ENCODE results near the gene COL4A3. TPM values are rescaled to one million over a fixed set of nuclear protein-coding genes. Genes with fewer than 3 reads are reported as not detected.

Gene COL4A3
- total RNA-seq, 1 donor from 2014 or later, result 0.32 TPM

DNA sequence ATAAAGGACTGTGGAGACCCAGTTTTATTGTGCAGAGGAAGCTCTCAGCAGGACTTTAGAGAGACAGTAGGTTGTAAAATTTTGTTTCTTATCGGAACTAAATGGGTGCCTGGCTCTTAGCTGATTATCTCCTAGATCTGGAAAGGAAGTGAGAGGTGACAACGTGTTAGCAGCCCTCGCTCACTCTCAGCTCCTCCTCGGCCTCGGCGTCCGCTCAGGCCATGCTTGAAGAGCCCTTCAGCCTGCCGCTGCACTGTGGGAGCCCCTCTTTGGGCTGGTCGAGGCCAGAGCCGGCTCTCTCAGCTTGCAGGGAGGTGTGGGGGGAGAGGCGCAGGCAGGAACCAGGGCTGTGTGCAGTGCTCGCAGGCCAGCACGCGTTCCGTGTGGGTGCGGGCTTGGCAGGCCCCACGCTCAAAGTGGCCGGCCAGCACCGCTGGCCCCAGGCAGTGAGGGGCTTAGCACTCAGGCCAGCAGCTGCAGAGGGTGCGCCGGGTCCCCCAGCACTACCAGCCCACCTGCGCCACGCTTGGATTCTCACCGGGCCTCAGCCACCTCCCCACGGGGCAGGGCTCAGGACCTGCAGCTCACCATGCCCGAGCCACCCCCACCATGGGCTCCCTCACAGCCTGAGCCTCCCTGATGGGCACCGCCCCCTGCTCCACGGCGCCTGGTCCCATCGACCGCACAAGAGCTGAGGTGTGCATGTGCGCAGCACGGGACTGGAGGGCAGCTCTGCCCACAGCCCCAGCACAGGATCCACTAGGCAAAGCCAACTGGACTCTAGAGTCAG is 156.1 kb downstream of the COL4A3 start:
- no peaks in the 10 kb centered on the region for H3K27me3 Mint-ChIP-seq (ENCODE audit: unreplicated experiment)
- H3K27ac Mint-ChIP-seq (ENCODE audit: unreplicated experiment), result no peak overlapping the region
- DNase-seq (ENCODE audit: extremely low spot score, unreplicated experiment), result no peak
- H3K4me1 Mint-ChIP-seq (ENCODE audit: unreplicated experiment), result peaks cover 8% of the 10 kb centered on the region
- TF ChIP-seq, protein P1, sequence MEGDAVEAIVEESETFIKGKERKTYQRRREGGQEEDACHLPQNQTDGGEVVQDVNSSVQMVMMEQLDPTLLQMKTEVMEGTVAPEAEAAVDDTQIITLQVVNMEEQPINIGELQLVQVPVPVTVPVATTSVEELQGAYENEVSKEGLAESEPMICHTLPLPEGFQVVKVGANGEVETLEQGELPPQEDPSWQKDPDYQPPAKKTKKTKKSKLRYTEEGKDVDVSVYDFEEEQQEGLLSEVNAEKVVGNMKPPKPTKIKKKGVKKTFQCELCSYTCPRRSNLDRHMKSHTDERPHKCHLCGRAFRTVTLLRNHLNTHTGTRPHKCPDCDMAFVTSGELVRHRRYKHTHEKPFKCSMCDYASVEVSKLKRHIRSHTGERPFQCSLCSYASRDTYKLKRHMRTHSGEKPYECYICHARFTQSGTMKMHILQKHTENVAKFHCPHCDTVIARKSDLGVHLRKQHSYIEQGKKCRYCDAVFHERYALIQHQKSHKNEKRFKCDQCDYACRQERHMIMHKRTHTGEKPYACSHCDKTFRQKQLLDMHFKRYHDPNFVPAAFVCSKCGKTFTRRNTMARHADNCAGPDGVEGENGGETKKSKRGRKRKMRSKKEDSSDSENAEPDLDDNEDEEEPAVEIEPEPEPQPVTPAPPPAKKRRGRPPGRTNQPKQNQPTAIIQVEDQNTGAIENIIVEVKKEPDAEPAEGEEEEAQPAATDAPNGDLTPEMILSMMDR (IDR thresholded peaks at IDR 0.05), result no peak
- H3K36me3 Mint-ChIP-seq (ENCODE audit: unreplicated experiment), result no peaks in the 10 kb centered on the region
- no peak overlapping the region for H3K4me3 Mint-ChIP-seq (ENCODE audit: unreplicated experiment)
- peaks cover 11% of the 10 kb centered on the region for H3K9me3 Mint-ChIP-seq (ENCODE audit: unreplicated experiment)

DNA sequence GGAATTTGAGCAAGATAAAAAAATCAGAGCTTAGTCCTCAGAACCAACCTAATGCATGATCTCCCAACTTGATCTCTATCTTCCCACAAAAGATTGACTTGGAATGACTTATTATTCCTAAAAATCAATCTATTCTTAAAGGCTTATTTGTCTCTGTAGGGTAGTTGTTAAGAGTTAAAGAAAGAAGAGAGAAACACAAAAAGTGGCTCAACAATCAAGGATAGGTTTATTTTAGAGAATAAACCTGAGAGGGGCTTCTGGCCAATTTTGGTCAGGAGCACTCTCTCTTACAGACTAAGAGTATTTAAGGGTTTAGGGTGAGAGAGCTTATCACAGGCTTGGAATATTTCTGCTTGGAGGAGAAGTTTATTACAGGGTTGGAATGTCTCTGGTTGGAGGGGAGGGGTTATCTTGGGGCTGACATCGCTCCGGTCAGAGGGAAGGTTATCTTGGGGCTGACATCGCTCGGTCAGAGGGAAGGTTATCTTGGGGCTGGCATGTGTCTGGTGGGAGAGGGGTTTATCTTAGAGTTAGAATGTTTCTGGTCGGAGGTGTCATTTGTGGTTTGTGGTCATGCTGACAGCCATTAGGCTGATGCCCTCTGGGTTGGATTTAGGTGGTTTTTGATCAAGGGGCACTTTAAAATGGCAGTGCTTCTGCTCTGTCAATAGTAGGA is 158.2 kb downstream of the COL4A3 start:
- Mint-ChIP-seq H3K27ac (ENCODE audit: unreplicated experiment) (no peak overlapping the region), H3K36me3 (ENCODE audit: unreplicated experiment) (no peaks in the 10 kb centered on the region), H3K27me3 (ENCODE audit: unreplicated experiment) (no peaks in the 10 kb centered on the region), H3K9me3 (ENCODE audit: unreplicated experiment) (peaks cover 11% of the 10 kb centered on the region), H3K4me1 (ENCODE audit: unreplicated experiment) (peaks cover 19% of the 10 kb centered on the region), H3K4me3 (ENCODE audit: unreplicated experiment) (no peak overlapping the region)
- no peak for DNase-seq (ENCODE audit: extremely low spot score, unreplicated experiment)
- TF ChIP-seq, protein P1 (IDR thresholded peaks at IDR 0.05), result no peak

DNA sequence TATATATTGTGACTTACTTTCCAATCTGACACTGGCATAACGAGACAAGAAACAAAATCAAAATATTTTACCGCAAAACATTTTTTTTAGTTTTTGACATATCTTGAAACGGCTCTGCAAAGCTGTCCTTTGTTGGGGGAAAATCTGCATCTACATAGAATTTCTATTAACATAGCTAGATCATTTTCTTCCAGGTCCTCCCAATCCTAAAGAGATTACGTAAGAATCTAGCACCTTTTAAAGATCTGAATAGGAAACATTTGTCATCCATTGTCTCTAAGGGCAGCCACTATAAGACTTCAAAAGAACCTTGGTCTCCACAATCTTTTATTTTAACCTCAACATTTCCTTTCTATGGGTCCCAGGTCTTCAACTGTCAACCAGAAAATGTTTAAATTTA is 159.4 kb downstream of the COL4A3 start:
- peak overlapping the region; percentile 90 for H3K4me3 Mint-ChIP-seq (ENCODE audit: unreplicated experiment)
- DNase-seq (ENCODE audit: extremely low spot score, unreplicated experiment), result no peak
- H3K27ac Mint-ChIP-seq (ENCODE audit: unreplicated experiment), result peak overlapping the region; percentile 94
- H3K9me3 Mint-ChIP-seq (ENCODE audit: unreplicated experiment), result peaks cover 11% of the 10 kb centered on the region
- TF ChIP-seq, protein P1 (IDR thresholded peaks at IDR 0.05), result no peak
- H3K27me3 Mint-ChIP-seq (ENCODE audit: unreplicated experiment), result no peaks in the 10 kb centered on the region
- peaks cover 25% of the 10 kb centered on the region for H3K4me1 Mint-ChIP-seq (ENCODE audit: unreplicated experiment)
- no peaks in the 10 kb centered on the region for H3K36me3 Mint-ChIP-seq (ENCODE audit: unreplicated experiment)

DNA sequence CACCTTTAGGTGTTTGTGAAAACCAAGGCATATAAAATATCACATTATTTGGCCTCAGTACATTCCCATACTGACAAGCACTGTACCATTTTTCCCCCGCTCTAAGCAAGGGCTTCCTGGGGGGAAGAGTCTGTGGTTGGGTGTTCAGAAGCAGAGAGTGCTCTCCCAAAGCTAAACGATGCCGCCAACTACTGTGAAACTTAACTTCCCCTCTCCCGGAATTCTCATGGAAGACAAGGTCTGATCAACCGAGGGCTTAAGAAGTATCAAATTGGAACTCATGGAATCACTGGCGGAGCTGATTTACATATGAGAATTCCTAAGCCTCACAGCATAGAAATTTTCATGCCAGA is 160.2 kb downstream of the COL4A3 start:
- no peaks in the 10 kb centered on the region for H3K36me3 Mint-ChIP-seq (ENCODE audit: unreplicated experiment)
- peaks cover 25% of the 10 kb centered on the region for H3K4me1 Mint-ChIP-seq (ENCODE audit: unreplicated experiment)
- peak overlapping the region; percentile 90 for H3K4me3 Mint-ChIP-seq (ENCODE audit: unreplicated experiment)
- peak overlapping the region; percentile 94 for H3K27ac Mint-ChIP-seq (ENCODE audit: unreplicated experiment)
- H3K9me3 Mint-ChIP-seq (ENCODE audit: unreplicated experiment), result peaks cover 11% of the 10 kb centered on the region
- DNase-seq (ENCODE audit: extremely low spot score, unreplicated experiment), result no peak
- no peaks in the 10 kb centered on the region for H3K27me3 Mint-ChIP-seq (ENCODE audit: unreplicated experiment)
- TF ChIP-seq, protein P1 (IDR thresholded peaks at IDR 0.05), result no peak

Measured in osteocyte (in vitro differentiated cells).